GM18502 (cell line): Measurements from ENCODE around the gene MKI67.

Experiments used
- ATAC-seq: cut with Tn5 transposase; IDR thresholded peaks from one replicate; pipeline ENCODE4 v1.9.1; 2021; ENCODE audit warnings: mild to moderate bottlenecking; ENCODE audit not compliant: unreplicated experiment, poor library complexity

MKI67 gene

DNA sequence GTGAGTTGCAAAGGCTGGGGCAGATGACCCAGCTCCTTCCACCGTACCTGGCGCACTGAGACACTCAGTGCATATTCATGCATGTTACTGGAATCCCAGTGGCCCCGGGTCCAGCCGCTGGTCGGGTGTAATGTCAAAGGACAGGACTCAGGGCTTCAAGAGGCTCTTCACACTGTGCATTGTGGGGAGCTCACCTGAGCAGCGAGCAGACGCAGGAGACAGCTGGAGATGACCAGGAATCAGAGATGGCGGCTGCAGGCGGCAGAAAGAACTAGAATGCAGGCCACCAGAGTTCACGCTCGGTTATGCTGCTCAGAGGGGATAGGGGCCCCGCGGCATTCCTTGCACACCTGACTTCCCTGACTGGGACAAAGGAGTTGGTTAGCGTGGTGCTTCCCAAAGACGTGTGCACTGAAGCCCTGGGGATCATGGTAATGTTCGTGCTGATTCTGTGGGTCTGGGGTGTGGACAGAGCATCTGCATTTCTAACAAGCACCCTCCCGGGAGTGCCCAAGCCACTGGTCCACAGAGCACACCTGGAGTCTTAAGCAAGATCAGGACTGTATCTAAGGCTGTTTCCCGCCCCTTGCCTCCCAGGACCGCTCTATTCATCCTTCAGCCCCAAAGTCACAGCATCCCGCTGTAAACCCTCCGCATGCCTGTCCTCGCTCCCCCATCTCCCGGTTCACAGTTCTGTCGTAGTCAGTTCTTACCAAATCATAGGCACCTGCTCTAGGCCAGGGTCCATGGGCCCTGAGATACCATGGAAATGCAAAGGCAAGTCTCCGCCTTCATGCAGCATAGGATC is 71.0 kb downstream of the MKI67 start:
- ATAC-seq, result no peak

DNA sequence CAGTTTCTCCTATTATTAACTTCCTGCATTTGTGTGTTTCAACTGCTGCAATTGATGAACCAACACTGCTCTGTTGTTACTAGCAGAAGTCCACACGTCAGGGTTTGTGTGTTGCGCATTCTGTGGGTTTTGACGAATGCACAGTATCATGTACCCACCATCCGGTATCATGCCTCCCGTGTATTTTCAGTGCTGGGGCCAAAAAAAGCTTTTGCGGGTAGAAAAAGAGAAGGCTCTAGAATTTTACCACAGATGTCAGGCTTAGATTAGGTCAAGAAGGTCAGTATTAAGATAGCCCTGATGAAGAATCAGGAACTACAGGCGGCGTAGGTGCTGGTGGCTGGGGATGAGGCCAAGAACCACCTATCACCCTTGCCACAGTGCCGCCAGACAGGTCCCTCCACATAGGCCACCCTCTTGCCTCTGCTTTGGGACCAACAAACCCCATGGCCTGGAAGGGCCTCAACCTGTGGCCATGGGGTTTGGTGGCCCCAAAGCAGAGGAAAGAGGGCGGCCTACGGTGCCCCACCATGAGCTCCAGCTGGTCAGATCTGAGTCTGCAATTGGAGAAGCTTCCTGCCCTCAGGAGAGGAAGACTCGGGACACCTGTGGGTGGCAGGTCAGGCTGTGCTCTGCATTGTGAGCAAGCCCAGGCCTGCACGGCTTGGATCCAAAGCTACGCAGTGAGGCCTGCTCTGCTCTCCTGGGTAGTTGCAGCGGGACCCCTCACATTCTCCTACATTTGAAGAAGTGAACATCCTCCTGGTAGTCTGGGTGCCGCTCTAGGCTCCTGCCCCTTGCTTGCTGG is 71.9 kb downstream of the MKI67 start:
- ATAC-seq, result no peak

DNA sequence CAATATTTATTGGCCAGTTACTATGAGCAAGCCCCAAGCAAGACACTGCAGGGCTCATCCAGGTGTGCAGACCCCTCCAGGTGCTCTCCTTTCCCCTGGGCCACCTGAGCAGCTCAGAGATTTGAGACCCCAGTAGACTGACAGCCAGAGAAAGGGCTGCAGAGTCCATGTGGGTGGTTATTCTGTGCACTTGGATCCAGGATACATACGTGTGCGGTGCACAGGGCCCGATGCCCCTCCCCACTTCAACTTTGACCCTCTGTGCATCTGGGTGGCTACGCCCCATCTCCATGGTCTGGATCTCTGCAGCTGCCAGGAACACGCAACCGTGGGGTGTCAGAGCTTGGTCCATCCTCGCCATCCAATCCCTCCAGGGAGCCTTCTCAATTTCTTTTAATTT is 72.9 kb downstream of the MKI67 start:
- ATAC-seq, result no peak

DNA sequence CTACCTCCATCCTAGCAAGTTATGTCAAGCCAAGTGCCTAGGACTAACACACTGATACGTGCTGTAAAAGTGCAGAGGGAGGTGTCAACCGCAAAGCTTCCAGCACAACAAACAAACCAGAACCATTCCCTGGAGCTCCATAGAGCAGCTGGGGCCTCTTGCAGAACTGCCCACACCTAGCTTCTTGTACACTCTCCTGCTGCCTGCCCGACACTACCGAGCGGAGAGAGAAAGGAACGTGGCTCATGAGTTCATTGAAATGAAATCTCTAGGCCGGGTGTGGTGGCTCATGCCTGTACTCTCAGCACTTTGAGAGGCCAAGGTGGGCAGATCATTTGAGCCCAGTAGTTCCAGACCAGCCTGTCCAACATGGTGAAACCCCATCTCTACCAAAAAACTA is 73.5 kb downstream of the MKI67 start:
- no peak for ATAC-seq

DNA sequence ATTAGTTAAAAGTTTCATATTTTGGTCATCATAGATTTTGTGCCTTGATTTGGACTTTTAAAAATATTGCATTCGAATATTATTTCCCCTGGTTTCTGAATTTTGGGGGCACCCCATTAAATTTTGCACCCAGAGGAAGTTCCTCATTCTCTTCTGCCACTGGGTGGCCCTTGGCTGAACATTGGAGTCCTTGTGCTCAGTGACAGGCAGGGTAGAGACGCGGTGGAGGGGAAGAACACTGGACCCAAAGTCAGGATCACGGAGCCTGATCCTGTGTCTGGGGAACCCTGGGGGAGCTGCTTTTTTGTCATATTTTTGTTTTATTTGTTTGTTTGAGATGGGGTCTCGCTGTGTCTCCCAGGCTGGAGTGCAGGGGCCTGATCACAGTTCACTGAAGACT is 74.7 kb downstream of the MKI67 start:
- ATAC-seq, result no peak

DNA sequence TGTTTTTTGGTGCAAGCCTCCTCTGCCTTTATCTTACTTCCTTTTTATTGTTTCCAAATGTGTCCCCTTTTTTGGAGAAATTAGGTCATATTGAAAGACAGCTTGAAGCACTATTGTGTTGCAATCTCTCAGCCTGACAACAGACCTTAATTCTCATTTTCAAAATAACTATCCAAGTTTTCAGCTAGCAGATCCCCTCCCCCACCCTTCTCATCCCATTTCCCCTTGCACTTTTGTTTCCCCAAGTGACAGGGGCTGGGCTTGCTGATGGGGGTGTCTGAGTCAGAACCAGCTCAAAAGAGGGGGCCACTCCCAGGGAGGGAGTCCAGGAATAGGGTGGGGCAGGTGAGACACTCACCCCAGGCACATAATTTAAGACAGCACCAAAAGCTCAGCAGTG is 75.3 kb downstream of the MKI67 start:
- ATAC-seq, result no peak

DNA sequence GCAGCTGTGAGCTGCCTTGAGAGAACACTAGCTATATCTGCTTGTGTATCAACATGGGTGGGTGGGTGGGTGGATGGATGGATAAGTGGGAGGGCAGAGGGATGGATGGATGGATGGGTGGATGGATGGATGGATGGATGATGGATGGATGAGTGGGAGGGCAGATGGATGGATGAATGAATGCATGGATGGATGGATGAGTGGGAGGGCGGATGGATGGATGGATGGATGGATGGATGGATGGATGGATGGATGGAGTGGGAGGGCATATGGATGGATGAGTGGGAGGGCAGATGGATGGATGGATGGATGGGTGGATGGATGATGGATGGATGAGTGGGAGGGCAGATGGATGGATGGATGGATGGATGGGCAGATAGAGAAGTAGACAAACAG is 76.1 kb downstream of the MKI67 start:
- no peak for ATAC-seq

DNA sequence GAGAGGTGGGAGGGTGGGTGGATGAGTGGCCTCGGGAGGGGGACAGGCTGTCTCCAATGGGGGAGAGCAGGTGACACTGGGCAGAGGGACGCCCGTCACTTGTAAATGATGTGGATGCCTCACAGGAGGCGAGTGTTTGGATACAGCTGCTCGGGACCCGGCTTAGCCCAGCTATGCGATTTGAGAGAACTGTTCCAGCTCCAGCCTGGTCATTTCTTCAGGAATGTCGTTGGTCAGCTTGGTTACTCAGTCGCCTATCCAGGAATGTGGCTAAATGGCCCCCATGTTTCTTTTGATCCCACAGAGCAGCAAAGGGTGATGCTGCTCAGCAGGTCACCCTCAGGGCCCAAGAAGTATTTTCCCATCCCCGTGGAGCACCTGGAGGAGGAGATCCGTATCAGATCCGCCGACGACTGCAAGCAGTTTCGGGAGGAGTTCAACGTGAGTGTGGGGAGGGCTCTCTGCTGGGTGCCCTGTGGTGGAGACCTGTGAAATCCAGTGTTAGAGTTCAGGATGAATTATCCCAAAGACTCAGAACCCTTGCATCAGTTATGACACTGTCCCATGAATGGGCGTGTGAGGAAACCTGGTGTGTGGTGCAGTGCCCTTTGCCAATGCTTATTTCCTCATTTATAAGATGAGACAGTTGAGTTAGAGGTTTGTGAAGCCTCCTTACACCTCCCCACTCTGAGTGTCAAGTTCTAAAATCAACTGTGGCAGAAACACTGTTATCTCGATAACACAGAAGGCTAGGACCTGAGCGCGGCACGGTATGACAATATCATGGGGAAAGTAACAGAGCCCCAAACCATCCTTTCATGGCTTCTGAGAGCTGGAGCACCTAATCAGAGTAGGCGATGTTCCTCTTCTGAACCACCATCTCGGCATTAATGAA is 76.8 kb downstream of the MKI67 start:
- no peak for ATAC-seq

DNA sequence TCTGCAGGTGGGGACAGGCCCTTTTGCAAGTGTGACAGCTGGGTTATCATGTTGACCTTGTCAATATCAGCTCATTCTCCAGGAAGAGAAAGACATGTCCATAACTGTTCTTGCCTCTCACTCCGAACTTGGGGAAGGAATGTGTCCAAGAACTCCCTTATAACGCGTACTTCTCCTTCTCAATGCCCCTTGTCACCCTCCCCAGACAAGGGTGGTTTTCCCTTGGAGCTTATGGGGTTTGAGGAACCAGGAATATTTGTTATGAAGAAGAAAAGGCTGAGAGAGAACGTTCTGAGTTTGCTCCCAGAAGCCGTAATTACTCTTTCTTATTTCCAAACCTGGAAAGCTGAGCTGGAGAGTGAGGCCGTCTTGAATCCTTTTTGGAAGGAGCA is 77.4 kb downstream of the MKI67 start:
- ATAC-seq, result no peak

DNA sequence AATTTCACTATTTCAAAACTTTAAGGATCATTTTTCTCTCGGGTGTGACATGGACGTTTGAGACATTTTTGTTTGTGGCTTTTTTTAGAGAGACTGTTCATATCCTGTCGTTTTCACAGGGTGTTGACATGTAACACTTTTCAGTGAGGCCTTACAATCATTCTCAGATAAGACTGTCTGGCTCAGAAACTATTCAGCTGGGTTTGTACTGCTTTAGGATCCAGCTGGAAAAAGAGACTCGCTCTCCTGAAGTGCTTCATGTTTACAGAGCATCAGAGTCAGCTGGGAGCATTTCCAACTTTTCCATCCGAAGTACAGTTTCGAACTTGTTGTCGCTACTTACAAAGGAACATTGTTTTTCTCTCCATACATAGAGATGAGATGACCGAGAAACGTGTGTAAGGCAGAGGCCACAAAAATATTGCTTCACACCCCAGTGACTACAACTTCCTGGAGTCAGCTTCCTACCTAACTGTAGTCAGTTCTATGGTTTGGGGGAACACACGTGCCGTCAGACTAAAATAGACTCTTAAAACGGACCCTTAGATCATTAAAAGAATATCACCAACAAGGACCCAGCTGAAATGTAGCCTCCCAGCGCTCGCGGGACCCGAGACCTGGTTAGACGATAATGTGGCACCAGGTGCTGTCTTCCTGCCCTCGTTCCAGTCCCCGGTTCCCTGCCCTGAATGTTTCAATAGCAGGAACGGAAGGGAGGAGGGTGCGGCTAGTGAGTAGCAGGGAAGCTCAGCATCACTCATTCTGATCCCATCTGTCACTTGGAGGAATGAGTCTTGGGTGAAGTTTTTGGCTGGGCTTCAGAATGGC is 78.0 kb downstream of the MKI67 start:
- ATAC-seq, result peak; percentile 35

DNA sequence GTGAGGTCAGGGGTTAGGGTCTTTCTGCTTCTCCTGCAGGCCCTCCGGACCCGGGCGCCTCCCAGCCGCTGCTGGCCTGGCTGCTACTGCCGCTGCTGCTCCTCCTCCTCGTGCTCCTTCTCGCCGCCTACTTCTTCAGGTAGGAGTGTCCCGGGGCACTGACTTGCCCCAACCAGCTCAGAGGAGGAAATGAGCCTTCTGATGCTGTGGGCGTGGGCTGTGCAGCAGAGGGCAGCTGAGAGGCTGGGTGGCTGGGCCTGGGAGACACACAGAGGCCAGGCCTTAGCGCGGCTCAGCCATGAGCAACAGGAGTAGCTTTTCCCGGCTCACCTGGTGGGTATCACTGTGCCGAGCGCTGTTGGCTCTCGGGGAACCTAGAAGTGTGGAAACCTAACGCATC is 78.9 kb downstream of the MKI67 start:
- ATAC-seq, result peak; percentile 99

DNA sequence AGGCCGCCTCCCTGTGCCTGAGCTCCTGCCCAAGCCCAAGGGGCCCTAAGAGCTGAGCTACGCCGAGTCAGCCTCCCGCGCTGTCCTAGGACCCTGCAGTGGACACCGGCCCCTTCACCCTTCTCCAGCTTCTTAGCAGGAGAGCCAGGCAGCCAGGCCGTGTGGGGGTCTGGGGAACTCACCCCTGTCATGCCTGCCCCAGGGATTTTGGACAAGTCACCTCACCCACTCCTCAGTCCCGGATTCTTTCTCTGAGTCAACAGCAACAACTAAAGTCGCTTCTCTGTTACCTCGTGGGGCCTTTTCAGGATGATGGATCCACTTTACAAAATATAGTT is 79.3 kb downstream of the MKI67 start:
- ATAC-seq, result no peak
